GM12875 (cell line): ENCODE results near the gene GNAI1.

Experiments used
- H3K4me3 ChIP-seq: one replicate; pipeline ENCODE4 v1.5.1; 2011; ENCODE audit warnings: low read depth, low read length, control low read depth
- TF ChIP-seq, protein P1 (sequence below): IDR thresholded peaks from 2 replicates; pipeline ENCODE4 v1.5.1; 2011; ENCODE audit warnings: low read depth, mild to moderate bottlenecking, control low read depth, inconsistent platforms, low read length, moderate library complexity, borderline replicate concordance; ENCODE audit not compliant: insufficient read depth

GNAI1 gene

DNA sequence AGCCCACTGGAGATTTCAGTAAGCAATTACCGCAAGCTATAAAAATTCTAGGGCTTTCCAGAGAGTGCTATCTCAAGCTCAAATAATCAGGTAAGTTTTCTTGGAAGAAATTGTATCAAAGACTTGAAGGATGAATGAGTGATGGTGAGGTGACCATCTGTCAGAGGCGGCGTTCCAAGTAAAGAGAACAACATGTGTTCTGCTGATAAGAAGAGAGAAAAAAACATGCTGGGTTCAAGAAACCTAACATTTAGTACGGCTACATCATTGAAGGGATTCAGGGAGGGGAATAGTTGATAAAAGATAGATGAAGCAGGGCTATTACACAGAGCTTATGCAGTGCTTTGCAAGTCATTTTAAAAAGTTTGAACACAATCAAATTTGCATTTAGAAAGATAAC is 100.7 kb downstream of the GNAI1 start:
- no peak overlapping the region for H3K4me3 ChIP-seq
- TF ChIP-seq, protein P1, sequence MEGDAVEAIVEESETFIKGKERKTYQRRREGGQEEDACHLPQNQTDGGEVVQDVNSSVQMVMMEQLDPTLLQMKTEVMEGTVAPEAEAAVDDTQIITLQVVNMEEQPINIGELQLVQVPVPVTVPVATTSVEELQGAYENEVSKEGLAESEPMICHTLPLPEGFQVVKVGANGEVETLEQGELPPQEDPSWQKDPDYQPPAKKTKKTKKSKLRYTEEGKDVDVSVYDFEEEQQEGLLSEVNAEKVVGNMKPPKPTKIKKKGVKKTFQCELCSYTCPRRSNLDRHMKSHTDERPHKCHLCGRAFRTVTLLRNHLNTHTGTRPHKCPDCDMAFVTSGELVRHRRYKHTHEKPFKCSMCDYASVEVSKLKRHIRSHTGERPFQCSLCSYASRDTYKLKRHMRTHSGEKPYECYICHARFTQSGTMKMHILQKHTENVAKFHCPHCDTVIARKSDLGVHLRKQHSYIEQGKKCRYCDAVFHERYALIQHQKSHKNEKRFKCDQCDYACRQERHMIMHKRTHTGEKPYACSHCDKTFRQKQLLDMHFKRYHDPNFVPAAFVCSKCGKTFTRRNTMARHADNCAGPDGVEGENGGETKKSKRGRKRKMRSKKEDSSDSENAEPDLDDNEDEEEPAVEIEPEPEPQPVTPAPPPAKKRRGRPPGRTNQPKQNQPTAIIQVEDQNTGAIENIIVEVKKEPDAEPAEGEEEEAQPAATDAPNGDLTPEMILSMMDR, result no peak

DNA sequence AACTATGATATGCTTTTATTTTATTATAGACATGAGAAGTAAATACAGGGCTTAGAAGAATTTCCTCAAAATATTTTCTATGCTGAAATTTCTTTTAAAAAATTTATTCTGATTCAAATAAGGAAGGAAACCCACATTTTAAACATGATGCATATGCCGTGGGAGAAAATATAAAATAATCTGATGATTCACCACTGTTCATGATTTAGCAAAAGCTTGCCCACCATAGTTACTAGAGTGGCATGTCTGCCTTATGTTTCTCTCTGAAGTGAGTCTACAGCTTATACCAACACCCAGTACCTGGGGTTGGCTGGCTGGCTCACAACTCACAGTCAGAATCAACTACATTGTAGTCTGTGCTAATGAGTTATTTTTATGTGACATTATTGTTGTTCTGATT is 102.0 kb downstream of the GNAI1 start:
- no peak overlapping the region for H3K4me3 ChIP-seq
- TF ChIP-seq, protein P1, result no peak

DNA sequence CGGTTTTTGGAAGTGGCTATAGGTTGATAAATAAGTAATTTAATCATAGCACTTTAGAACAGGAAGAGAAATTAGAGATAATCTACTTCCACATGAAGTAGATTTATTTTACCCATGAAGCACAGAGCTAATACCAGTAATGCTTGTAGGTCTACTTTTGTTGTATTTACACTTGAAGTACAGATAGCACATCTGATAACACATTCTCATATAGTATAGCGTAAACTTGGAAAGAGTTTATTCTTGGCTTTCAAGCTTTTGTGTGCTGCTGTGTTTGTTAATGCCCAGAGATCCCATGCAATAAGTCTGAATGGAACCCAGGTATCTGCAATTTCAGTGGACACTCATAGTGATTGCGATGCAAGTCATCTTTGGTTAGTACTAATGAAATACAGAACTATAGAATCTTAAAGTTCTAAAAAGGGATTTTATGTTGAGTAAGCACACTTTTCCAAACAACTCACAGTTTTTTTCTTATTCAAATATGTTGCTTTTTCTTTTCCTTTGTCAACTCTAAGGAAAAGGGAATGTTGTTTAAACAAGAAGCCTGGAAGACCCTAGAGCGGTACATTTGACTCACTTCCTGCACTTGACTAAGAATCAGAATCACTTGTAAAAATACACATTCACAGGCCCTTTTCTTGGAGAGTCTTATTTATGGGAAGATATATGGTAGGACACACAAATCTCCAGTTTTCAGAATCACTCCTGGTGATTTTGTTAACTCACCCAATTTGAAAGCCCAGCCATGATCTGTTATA is 105.8 kb downstream of the GNAI1 start:
- H3K4me3 ChIP-seq, result no peak overlapping the region
- TF ChIP-seq, protein P1, result no peak

DNA sequence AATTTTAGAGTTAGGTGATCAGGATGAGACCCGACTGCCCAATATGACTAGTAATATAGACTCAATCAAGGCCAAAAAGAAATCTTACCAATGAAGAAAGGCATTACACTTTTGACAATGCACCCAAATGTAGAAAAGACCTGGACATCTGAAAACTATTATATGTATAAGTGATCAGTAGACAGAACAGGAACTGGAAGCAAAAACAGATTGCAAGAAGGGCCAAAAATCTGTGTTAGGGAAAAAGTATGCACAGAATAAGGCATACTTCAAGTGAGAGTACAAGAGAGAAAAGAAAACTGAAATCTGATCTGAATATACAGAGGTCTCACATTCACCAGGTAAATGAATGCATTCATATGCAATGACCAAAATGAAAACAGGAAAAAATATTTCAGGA is 107.0 kb downstream of the GNAI1 start:
- TF ChIP-seq, protein P1, result no peak
- no peak overlapping the region for H3K4me3 ChIP-seq

DNA sequence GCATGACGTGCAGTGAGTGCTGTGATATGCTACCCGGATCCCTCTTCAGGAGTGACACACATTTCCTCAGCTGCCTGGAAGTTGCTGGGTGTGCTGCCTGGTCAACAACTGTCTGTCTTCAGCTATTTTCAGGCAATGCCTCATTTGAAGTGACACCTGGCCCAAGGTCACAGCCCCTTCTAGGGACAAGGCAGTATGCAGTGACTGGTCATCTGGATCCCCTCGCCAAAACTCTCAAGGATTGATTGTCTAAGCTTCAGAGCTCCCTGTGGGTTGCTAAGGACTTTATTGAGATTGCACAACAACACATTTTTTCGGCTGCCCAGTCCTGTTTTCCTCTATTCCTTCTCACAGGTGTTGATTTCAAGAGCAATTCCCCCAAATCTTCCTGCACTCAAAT is 108.8 kb downstream of the GNAI1 start:
- TF ChIP-seq, protein P1, result no peak
- no peak overlapping the region for H3K4me3 ChIP-seq

DNA sequence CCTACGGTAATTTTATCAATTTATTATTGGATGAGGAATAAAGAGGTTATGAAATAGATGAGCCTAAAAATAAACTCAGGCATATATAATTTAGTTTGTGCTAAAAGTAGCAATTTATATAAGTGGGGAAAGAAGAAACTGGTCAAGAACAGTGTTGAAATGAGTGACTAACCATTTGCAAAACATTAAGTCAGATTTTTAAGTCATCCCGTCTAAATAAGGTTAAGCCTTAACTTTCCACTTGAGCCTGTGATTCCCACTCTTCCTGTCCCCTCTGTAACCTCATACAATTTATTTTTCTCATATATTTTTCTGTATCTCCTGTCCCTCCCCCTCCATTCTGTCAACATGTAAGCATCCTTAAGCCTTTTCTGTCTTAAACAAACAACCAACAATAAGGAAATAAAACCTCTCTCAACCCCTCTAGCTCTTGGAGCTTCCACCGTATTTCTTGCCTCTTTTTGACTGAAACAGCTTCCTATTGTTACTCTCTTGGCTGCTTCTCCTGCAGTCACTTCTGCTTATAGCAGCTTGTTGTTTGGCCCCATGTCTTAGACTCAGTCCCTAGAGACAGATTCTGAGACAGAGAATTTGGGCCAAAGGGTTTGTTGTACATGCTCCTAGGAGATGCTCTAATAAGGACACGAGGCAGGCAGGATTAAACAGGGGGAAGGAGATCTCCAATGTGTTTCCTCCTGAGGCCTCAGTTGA is 109.7 kb downstream of the GNAI1 start:
- TF ChIP-seq, protein P1, result no peak
- H3K4me3 ChIP-seq, result no peak overlapping the region

DNA sequence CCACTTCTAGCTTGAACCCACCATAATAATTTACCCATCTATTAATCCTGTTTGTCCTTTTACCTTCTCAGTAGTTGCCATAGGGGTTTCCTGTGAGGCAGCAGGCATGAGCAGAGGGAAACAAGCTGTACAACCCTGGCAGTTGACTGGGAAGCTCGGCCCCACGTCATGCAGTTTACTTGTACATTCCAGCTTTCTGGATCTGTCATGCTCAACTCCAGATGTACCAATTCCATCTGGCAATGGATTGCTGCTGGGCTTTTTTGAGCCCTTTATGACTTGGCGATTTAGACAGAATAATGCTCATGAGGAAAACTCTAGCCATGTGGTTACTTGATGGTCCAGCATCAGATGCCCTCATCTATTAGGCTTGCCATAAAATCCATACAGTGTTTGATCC is 112.5 kb downstream of the GNAI1 start:
- TF ChIP-seq, protein P1, result no peak
- no peak overlapping the region for H3K4me3 ChIP-seq
